ENCODE measurements around the gene KRTAP5-3.

DNA sequence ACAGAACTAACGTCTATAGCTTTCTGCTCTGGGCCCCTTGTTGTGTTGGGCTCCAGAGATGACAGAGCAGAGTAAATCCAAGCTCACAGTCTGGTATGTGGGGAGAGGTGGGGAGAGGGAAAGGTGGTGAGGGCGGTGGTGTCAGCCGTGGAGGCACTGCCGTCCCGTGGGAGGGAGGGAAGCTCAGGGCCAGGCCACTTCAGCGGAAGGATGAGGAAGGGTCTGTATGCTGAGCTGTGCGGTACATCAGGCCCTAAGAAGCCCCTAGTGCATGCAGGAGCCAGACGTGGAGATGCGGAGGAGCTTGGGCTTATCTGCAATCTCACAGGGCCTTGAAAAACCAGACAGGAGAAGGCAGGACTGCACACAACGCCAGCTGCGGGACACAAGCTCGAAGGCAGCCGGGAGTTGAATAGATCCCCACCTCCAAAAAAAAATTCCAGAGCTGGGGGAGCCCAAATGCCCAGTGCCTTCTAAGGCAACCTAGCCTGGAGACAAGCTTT is 22.9 kb upstream of the KRTAP5-3 start:
- TF ChIP-seq, protein P1, sequence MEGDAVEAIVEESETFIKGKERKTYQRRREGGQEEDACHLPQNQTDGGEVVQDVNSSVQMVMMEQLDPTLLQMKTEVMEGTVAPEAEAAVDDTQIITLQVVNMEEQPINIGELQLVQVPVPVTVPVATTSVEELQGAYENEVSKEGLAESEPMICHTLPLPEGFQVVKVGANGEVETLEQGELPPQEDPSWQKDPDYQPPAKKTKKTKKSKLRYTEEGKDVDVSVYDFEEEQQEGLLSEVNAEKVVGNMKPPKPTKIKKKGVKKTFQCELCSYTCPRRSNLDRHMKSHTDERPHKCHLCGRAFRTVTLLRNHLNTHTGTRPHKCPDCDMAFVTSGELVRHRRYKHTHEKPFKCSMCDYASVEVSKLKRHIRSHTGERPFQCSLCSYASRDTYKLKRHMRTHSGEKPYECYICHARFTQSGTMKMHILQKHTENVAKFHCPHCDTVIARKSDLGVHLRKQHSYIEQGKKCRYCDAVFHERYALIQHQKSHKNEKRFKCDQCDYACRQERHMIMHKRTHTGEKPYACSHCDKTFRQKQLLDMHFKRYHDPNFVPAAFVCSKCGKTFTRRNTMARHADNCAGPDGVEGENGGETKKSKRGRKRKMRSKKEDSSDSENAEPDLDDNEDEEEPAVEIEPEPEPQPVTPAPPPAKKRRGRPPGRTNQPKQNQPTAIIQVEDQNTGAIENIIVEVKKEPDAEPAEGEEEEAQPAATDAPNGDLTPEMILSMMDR (IDR thresholded peaks at IDR 0.05), result no peak
- TF ChIP-seq EZH2 (IDR thresholded peaks at IDR 0.05), result no peak
